Trophoblast cell (in vitro differentiated cells and primary cell): ENCODE data around the gene PACS2.
A peak's percentile ranks its signal among the peaks of the same experiment; 100 is the strongest.

Experiments used
- DNase-seq, 2 donors: peaks; one replicate each; pipeline ENCODE4 v3.0.0-alpha.2; 2016
- H2AFZ ChIP-seq: 2 replicates; pipeline ENCODE4 v1.6.1; 2013; ENCODE audit warnings: low read length, moderate library complexity, mild to moderate bottlenecking; ENCODE audit not compliant: insufficient read depth, poor library complexity
- H2AK5ac ChIP-seq: 2 replicates; pipeline ENCODE4 v1.6.1; 2013; ENCODE audit warnings: mild to moderate bottlenecking, low read length
- H2BK120ac ChIP-seq: 2 replicates; pipeline ENCODE4 v1.6.1; 2013; ENCODE audit warnings: low read length, mild to moderate bottlenecking, moderate library complexity; ENCODE audit not compliant: insufficient read depth, poor library complexity
- H2BK12ac ChIP-seq: 2 replicates; pipeline ENCODE4 v1.6.1; 2013; ENCODE audit warnings: mild to moderate bottlenecking, low read length, moderate library complexity
- H2BK5ac ChIP-seq: 2 replicates; pipeline ENCODE4 v1.6.1; 2013; ENCODE audit warnings: low read length, low read depth, moderate library complexity, mild to moderate bottlenecking; ENCODE audit not compliant: poor library complexity
- H3K14ac ChIP-seq: 2 replicates; pipeline ENCODE4 v1.6.1; 2013; ENCODE audit warnings: mild to moderate bottlenecking, low read length
- H3K18ac ChIP-seq: 2 replicates; pipeline ENCODE4 v1.6.1; 2013; ENCODE audit warnings: mild to moderate bottlenecking, low read length
- H3K23ac ChIP-seq: 2 replicates; pipeline ENCODE4 v1.6.1; 2013; ENCODE audit warnings: low read length
- H3K27ac ChIP-seq: 2 replicates; pipeline ENCODE4 v1.5.1; 2013; ENCODE audit warnings: low read depth, mild to moderate bottlenecking, inconsistent platforms, low read length, moderate library complexity
- H3K27me3 ChIP-seq: 2 replicates; pipeline ENCODE4 v1.6.1; 2013; ENCODE audit warnings: inconsistent platforms, mild to moderate bottlenecking, low read length, moderate library complexity; ENCODE audit not compliant: insufficient read depth
- H3K36me3 ChIP-seq, 2 experiments: 1 replicate in 1 of 2; 2 replicates in 1 of 2; pipeline ENCODE4 v1.6.1; 2013; ENCODE audit warnings: low read length in 2 of 2, mild to moderate bottlenecking in 2 of 2, moderate library complexity in 1 of 2; ENCODE audit not compliant: insufficient read depth in 2 of 2, control insufficient read depth in 1 of 2
- H3K4ac ChIP-seq: 2 replicates; pipeline ENCODE4 v1.6.1; 2013; ENCODE audit warnings: low read depth, mild to moderate bottlenecking, low read length, moderate library complexity
- H3K4me1 ChIP-seq, 2 experiments: 1 replicate in 1 of 2; 2 replicates in 1 of 2; pipeline ENCODE4 v1.6.1; 2013; ENCODE audit warnings: low read length in 2 of 2, mild to moderate bottlenecking in 2 of 2, moderate library complexity in 1 of 2; ENCODE audit not compliant: insufficient read depth in 2 of 2, control insufficient read depth in 1 of 2
- H3K4me2 ChIP-seq: 2 replicates; pipeline ENCODE4 v1.6.1; 2013; ENCODE audit warnings: inconsistent platforms, mild to moderate bottlenecking, low read length, moderate library complexity
- H3K4me3 ChIP-seq: 2 replicates; pipeline ENCODE4 v1.5.1; 2013; ENCODE audit warnings: mild to moderate bottlenecking, low read depth, low read length, inconsistent platforms
- H3K79me1 ChIP-seq: one replicate; pipeline ENCODE4 v1.6.1; 2013; ENCODE audit warnings: low read length
- H3K79me2 ChIP-seq: 2 replicates; pipeline ENCODE4 v1.6.1; 2013; ENCODE audit warnings: low read length, mild to moderate bottlenecking; ENCODE audit not compliant: control insufficient read depth, insufficient read depth, poor library complexity
- H3K9ac ChIP-seq: 2 replicates; pipeline ENCODE4 v1.6.1; 2013; ENCODE audit warnings: mild to moderate bottlenecking, low read length
- H3K9me3 ChIP-seq: 2 replicates; pipeline ENCODE4 v1.6.1; 2013; ENCODE audit warnings: low read depth, mild to moderate bottlenecking, control low read depth, inconsistent platforms, low read length; ENCODE audit not compliant: insufficient read depth
- H4K12ac ChIP-seq: 2 replicates; pipeline ENCODE4 v1.6.1; 2013; ENCODE audit warnings: low read depth, mild to moderate bottlenecking, low read length, moderate library complexity
- H4K8ac ChIP-seq: 2 replicates; pipeline ENCODE4 v1.6.1; 2013; ENCODE audit warnings: low read depth, mild to moderate bottlenecking, low read length, moderate library complexity
- H4K91ac ChIP-seq: one replicate; pipeline ENCODE4 v1.6.1; 2013; ENCODE audit warnings: low read depth, mild to moderate bottlenecking, low read length, moderate library complexity
- WGBS: extraction: QIAGEN DNeasy Blood & Tissue Kit; methylation state at CpG from one replicate; pipeline ENCODE4 v1.1.7; 2013; ENCODE audit warnings: missing lambda C conversion rate; ENCODE audit not compliant: insufficient read length, insufficient coverage; ENCODE audit errors: extremely low coverage; 5-methylcytosine and 5-hydroxymethylcytosine counted together

Gene PACS2

GRCh38 chr14:105420101-105420973 is 105.8 kb downstream of the PACS2 start:
- DNase-seq: no peak
- H3K27me3 ChIP-seq: no peaks in the 10 kb centered on the region
- no peak overlapping the region for H2BK5ac ChIP-seq
- peak overlapping the region; percentile 1 for H4K12ac ChIP-seq
- WGBS: no CpG with 5 or more reads among the region's 67 CpGs
- peaks cover 18 to 25% of the 10 kb centered on the region in 2 experiments for H3K4me1 ChIP-seq
- H4K91ac ChIP-seq: no peak overlapping the region
- peak overlapping the region; percentile 72 for H3K4me3 ChIP-seq
- H2BK12ac ChIP-seq: no peak overlapping the region
- H2BK120ac ChIP-seq: no peak overlapping the region
- H2AFZ ChIP-seq: no peak overlapping the region
- no peak overlapping the region for H3K23ac ChIP-seq
- peaks cover 4% of the 10 kb centered on the region for H3K79me1 ChIP-seq
- H3K4ac ChIP-seq: peak overlapping the region; percentile 18
- H3K18ac ChIP-seq: no peak overlapping the region
- peaks cover 15% of the 10 kb centered on the region for H3K79me2 ChIP-seq
- H3K9me3 ChIP-seq: peaks cover 2% of the 10 kb centered on the region
- no peak overlapping the region for H2AK5ac ChIP-seq
- H3K27ac ChIP-seq: no peak overlapping the region
- H3K14ac ChIP-seq: peak overlapping the region; percentile 37
- H4K8ac ChIP-seq: peak overlapping the region; percentile 17
- peak overlapping the region; percentile 80 for H3K9ac ChIP-seq
- H3K36me3 ChIP-seq: peaks cover 10% of the 10 kb centered on the region in 2 experiments
- H3K4me2 ChIP-seq: peak overlapping the region; percentile 93

- Histone ChIP-seq H3K79me1 (peaks cover 4% of the 10 kb centered on the region), H2BK12ac (no peak overlapping the region), H4K8ac (no peak overlapping the region), H3K4me2 (peak overlapping the region; percentile 93), H3K14ac (no peak overlapping the region), H3K4me3 (peak overlapping the region; percentile 72), H3K4me1 (peaks cover 18 to 25% of the 10 kb centered on the region in 2 experiments), H3K79me2 (peaks cover 17% of the 10 kb centered on the region), H2BK5ac (no peak overlapping the region), H3K4ac (peak overlapping the region; percentile 18), H3K23ac (no peak overlapping the region), H2BK120ac (no peak overlapping the region), H3K27ac (no peak overlapping the region), H3K9ac (no peak overlapping the region), H3K36me3 (peaks cover 11 to 14% of the 10 kb centered on the region in 2 experiments), H2AK5ac (no peak overlapping the region), H4K91ac (no peak overlapping the region), H3K27me3 (no peaks in the 10 kb centered on the region), H4K12ac (peak overlapping the region; percentile 1), H3K9me3 (peaks cover 2% of the 10 kb centered on the region), H3K18ac (no peak overlapping the region), H2AFZ (no peak overlapping the region)
- DNase-seq: no peak
- WGBS: no CpG with 5 or more reads among the region's 23 CpGs
These were observed 106.6 kb downstream of the PACS2 start for GRCh38 chr14:105420974-105421674.

GRCh38 chr14:105421723-105422615 is 107.4 kb downstream of the PACS2 start:
- Histone ChIP-seq H3K4ac (no peak overlapping the region), H3K27ac (no peak overlapping the region), H2BK12ac (no peak overlapping the region), H4K8ac (no peak overlapping the region), H3K23ac (no peak overlapping the region), H3K9me3 (peaks cover 6% of the 10 kb centered on the region), H2AFZ (no peak overlapping the region), H3K36me3 (peaks cover 20 to 22% of the 10 kb centered on the region in 2 experiments), H2AK5ac (no peak overlapping the region), H3K79me1 (peaks cover 4% of the 10 kb centered on the region), H3K18ac (no peak overlapping the region), H4K12ac (no peak overlapping the region), H2BK120ac (no peak overlapping the region), H3K27me3 (no peaks in the 10 kb centered on the region), H2BK5ac (no peak overlapping the region), H3K9ac (no peak overlapping the region), H3K4me1 (peaks cover 18 to 25% of the 10 kb centered on the region in 2 experiments), H3K14ac (no peak overlapping the region), H3K4me3 (no peak overlapping the region), H3K79me2 (peaks cover 17% of the 10 kb centered on the region), H4K91ac (no peak overlapping the region), H3K4me2 (no peak overlapping the region)
- no CpG with 5 or more reads among the region's 32 CpGs for WGBS
- no peak for DNase-seq
